Caco-2 (cell line): Measurements from ENCODE around the gene GRM7. TPM values are rescaled to one million over a fixed set of nuclear protein-coding genes. Genes with fewer than 3 reads are reported as not detected.

ENCODE experiments used
- BruUV-seq: library from RNA; stranded (reverse); fragments of 400-500 nt; replicated peaks from 2 replicates; lab custom pipeline; 2021; lab: Mats Ljungman, UMichigan
- CTCF ChIA-PET: fragments of 300-600 bp; sonication (Branson Sonifier 250); formaldehyde crosslinking; loops from one replicate; lab custom pipeline; 2022; ENCODE audit warnings: antibody characterized with exemption; lab: Charles Lee
- POLR2A ChIA-PET: fragments of 300-600 bp; sonication (Branson Sonifier 250); formaldehyde crosslinking; loops from one replicate; lab custom pipeline; 2022; ENCODE audit warnings: antibody characterized with exemption; lab: Charles Lee
- DNase-seq, 2 experiments: peaks; one replicate each; pipeline versions ENCODE4 v3.0.0 to v3.0.0-alpha.2; 2020 to 2022
- H3K27me3 ChIP-seq: replicated peaks from 2 replicates; pipeline ENCODE4 v1.6.0; 2011; ENCODE audit warnings: low read length; ENCODE audit not compliant: control insufficient read depth, insufficient read depth
- H3K36me3 ChIP-seq: 2 replicates; pipeline ENCODE4 v1.5.1; 2011; ENCODE audit warnings: low read length; ENCODE audit not compliant: control insufficient read depth, insufficient read depth
- H3K4me1 ChIP-seq: fragments of 250-450 bp; sonication (Bioruptor Pico); 2 replicates; pipeline ENCODE4 v1.5.1; 2020; ENCODE audit warnings: mild to moderate bottlenecking
- H3K4me3 ChIP-seq: 2 replicates; pipeline ENCODE4 v1.5.1; 2011; ENCODE audit warnings: low read depth, mild to moderate bottlenecking, control low read depth, low read length
- H3K9me3 ChIP-seq: fragments of 250-450 bp; sonication (Bioruptor Pico); 2 replicates; pipeline ENCODE4 v1.5.1; 2020; ENCODE audit warnings: mild to moderate bottlenecking, moderate library complexity
- H3K27ac Mint-ChIP-seq: one replicate; pipeline ENCODE4 v1.8.0; 2022; ENCODE audit warnings: mixed read lengths; ENCODE audit not compliant: unreplicated experiment
- H3K27me3 Mint-ChIP-seq: one replicate; pipeline ENCODE4 v1.8.0; 2022; ENCODE audit warnings: mixed read lengths; ENCODE audit not compliant: insufficient read depth, unreplicated experiment
- H3K36me3 Mint-ChIP-seq: one replicate; pipeline ENCODE4 v1.8.0; 2022; ENCODE audit warnings: mild to moderate bottlenecking, mixed read lengths; ENCODE audit not compliant: insufficient read depth, unreplicated experiment
- H3K4me1 Mint-ChIP-seq: one replicate; pipeline ENCODE4 v1.8.0; 2022; ENCODE audit warnings: low read depth, mixed read lengths; ENCODE audit not compliant: unreplicated experiment
- H3K4me3 Mint-ChIP-seq: one replicate; pipeline ENCODE4 v1.8.0; 2022; ENCODE audit warnings: mild to moderate bottlenecking, moderate library complexity, mixed read lengths; ENCODE audit not compliant: unreplicated experiment
- H3K9me3 Mint-ChIP-seq: one replicate; pipeline ENCODE4 v1.8.0; 2022; ENCODE audit warnings: mixed read lengths; ENCODE audit not compliant: unreplicated experiment
- intact Hi-C: fragments of 100-400 bp; cut with micrococcal nuclease; formaldehyde crosslinking; loops from one replicate; pipeline ENCODE4 v1.10.0; 2022; ENCODE audit not compliant: unreplicated experiment
- total RNA-seq: library from RNA; stranded (reverse); gene quantifications from 2 replicates; pipeline ENCODE4 v1.2.3, GENCODE V29; 2022
- TF ChIP-seq, protein P1 (sequence below), 2 experiments: fragments of 200-600 bp in 1 of 2; IDR thresholded peaks; 1 replicate in 1 of 2; 2 replicates in 1 of 2; pipeline versions ENCODE4 v1.5.1 to v1.8.0; 2011 to 2022; ENCODE audit warnings: antibody characterized with exemption in 1 of 2, control low read depth in 1 of 2, inconsistent platforms in 1 of 2, low read depth in 1 of 2, low read length in 1 of 2, mild to moderate bottlenecking in 1 of 2, moderate library complexity in 1 of 2; ENCODE audit not compliant: insufficient read depth in 1 of 2, severe bottlenecking in 1 of 2, unreplicated experiment in 1 of 2

GRM7 gene
- total RNA-seq, 1 experiment from 2014 or later = not detected

DNA sequence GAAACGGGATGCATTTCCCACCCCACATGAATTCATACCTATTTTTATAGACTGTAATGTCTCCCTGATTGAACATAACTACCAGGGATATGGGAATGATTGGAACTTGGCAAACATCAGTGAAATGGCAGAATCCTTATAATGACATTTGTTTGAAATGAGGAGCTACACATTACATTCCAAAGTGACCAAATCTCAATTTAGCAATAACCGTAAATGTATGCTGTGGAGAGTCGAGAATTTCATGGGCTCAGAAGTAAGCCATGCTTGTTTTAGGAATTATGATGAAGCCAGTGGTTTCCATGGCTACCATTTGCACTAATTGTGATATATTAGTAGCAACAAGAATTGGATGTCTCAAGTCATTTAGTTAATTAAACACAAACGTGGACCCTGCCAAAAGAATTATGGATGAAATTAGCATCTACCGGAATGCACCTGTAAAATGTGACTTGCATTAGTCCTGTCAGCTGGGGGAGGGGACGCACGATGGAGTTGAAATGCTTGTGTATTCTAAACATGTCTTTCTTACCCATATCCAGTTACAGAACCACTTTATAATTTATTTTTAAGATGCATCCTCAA, 760.2 kb downstream of the GRM7 start:
- Mint-ChIP-seq H3K27ac (no peak overlapping the region), H3K36me3 (no peaks in the 10 kb centered on the region), H3K4me1 (no peaks in the 10 kb centered on the region), H3K4me3 (no peak overlapping the region), H3K9me3 (no peaks in the 10 kb centered on the region), H3K27me3 (peaks cover 3% of the 10 kb centered on the region)
- H3K4me1 ChIP-seq = no peaks in the 10 kb centered on the region
- no peaks in the 10 kb centered on the region for H3K27me3 ChIP-seq
- no peak for DNase-seq
- no peak overlapping the region for H3K4me3 ChIP-seq
- H3K36me3 ChIP-seq = no peaks in the 10 kb centered on the region
- BruUV-seq = no TSS peak
- POLR2A ChIA-PET = no interaction called here
- CTCF ChIA-PET = no interaction called here
- intact Hi-C loops = no loop called here
- TF ChIP-seq, protein P1, sequence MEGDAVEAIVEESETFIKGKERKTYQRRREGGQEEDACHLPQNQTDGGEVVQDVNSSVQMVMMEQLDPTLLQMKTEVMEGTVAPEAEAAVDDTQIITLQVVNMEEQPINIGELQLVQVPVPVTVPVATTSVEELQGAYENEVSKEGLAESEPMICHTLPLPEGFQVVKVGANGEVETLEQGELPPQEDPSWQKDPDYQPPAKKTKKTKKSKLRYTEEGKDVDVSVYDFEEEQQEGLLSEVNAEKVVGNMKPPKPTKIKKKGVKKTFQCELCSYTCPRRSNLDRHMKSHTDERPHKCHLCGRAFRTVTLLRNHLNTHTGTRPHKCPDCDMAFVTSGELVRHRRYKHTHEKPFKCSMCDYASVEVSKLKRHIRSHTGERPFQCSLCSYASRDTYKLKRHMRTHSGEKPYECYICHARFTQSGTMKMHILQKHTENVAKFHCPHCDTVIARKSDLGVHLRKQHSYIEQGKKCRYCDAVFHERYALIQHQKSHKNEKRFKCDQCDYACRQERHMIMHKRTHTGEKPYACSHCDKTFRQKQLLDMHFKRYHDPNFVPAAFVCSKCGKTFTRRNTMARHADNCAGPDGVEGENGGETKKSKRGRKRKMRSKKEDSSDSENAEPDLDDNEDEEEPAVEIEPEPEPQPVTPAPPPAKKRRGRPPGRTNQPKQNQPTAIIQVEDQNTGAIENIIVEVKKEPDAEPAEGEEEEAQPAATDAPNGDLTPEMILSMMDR (IDR thresholded peaks at IDR 0.05; ENCODE audit: insufficient read depth in 1 of 2, low read depth in 1 of 2, low read length in 1 of 2, severe bottlenecking in 1 of 2, unreplicated experiment in 1 of 2) = no peak
- H3K9me3 ChIP-seq = no peaks in the 10 kb centered on the region

DNA sequence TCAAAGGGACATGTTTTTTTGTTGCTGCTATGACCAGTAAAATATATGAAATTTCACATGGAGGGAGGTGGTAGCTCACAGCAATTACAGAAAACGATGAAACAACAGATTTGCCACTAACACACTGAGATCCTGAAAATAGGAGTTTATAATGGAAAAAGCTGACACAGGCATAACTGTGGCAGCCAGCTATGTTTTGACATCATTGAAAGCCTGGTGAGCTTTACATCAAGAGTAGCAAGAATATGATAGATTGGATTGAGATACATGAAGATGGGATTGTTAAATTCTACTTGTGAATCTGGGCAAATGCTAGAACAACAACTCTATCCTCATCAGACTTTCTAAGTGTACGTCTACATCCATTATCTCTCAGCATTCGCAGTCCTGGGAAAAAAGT, 760.7 kb downstream of the GRM7 start:
- intact Hi-C loops = no loop called here
- Mint-ChIP-seq H3K27ac (no peak overlapping the region), H3K4me1 (no peaks in the 10 kb centered on the region), H3K27me3 (peaks cover 3% of the 10 kb centered on the region), H3K36me3 (no peaks in the 10 kb centered on the region), H3K9me3 (no peaks in the 10 kb centered on the region), H3K4me3 (no peak overlapping the region)
- H3K36me3 ChIP-seq = no peaks in the 10 kb centered on the region
- DNase-seq = no peak
- H3K4me3 ChIP-seq = no peak overlapping the region
- ChIA-PET POLR2A (no interaction called here), CTCF (no interaction called here)
- no TSS peak for BruUV-seq
- no peaks in the 10 kb centered on the region for H3K9me3 ChIP-seq
- TF ChIP-seq, protein P1 (IDR thresholded peaks at IDR 0.05; ENCODE audit: insufficient read depth in 1 of 2, low read depth in 1 of 2, low read length in 1 of 2, severe bottlenecking in 1 of 2, unreplicated experiment in 1 of 2) = no peak
- H3K4me1 ChIP-seq = no peaks in the 10 kb centered on the region
- no peaks in the 10 kb centered on the region for H3K27me3 ChIP-seq

DNA sequence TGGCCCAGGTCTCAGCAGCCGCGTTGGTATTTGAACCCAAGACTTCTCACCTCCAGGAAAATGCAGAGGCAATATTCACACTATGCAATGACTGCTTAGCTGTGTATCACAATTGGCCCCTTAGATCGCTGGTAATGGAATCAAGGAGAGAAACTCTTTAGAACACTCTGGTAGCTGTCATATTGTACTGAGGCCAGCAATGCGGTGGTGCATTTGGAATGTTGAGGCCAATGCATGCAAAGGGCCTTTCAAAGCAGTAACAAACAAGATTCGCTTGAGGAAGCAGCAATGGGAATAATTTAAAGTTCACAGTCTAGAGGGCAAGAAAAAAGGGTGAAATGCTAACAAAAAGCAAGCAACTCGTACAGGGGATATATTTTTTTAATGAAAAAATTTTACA, 764.1 kb downstream of the GRM7 start:
- no peaks in the 10 kb centered on the region for H3K4me1 ChIP-seq
- no peaks in the 10 kb centered on the region for H3K36me3 ChIP-seq
- DNase-seq = no peak
- intact Hi-C loops = no loop called here
- Mint-ChIP-seq H3K27me3 (peaks cover 3% of the 10 kb centered on the region), H3K4me1 (no peaks in the 10 kb centered on the region), H3K9me3 (no peaks in the 10 kb centered on the region), H3K36me3 (no peaks in the 10 kb centered on the region), H3K4me3 (no peak overlapping the region), H3K27ac (no peak overlapping the region)
- no peaks in the 10 kb centered on the region for H3K27me3 ChIP-seq
- no peak overlapping the region for H3K4me3 ChIP-seq
- H3K9me3 ChIP-seq = no peaks in the 10 kb centered on the region
- BruUV-seq = no TSS peak
- CTCF ChIA-PET = no interaction called here
- POLR2A ChIA-PET = no interaction called here
- TF ChIP-seq, protein P1 (IDR thresholded peaks at IDR 0.05; ENCODE audit: insufficient read depth in 1 of 2, low read depth in 1 of 2, low read length in 1 of 2, severe bottlenecking in 1 of 2, unreplicated experiment in 1 of 2) = no peak
